Mucosa of descending colon (tissue), 3 donors: ENCODE measurements around the gene FHIT. TPM values are rescaled to one million over a fixed set of nuclear protein-coding genes. Genes with fewer than 3 reads are reported as not detected.

ENCODE experiments used
- ATAC-seq: fragments of 200-7000 bp; cut with Tn5 transposase; one replicate; pipeline ENCODE4 v1.9.1; 2020; ENCODE audit warnings: mild to moderate bottlenecking, moderate library complexity
- DNase-seq, 3 donors: peaks; one replicate each; pipeline ENCODE4 v3.0.0-alpha.2; 2020
- H3K36me3 ChIP-seq: fragments of 200-600 bp; one replicate; pipeline ENCODE4 v1.8.0; 2021; ENCODE audit warnings: low read depth, mild to moderate bottlenecking
- H3K4me1 ChIP-seq: fragments of 200-600 bp; one replicate; pipeline ENCODE4 v1.8.0; 2021; ENCODE audit warnings: low read depth, mild to moderate bottlenecking
- H3K4me3 ChIP-seq: fragments of 200-600 bp; one replicate; pipeline ENCODE4 v1.8.0; 2021; ENCODE audit warnings: mild to moderate bottlenecking
- H3K9me3 ChIP-seq: fragments of 200-600 bp; one replicate; pipeline ENCODE4 v1.8.0; 2021; ENCODE audit warnings: mild to moderate bottlenecking
- CTCF ChIP-seq: fragments of 200-600 bp; IDR thresholded peaks from one replicate; pipeline ENCODE4 v1.8.0; 2022; ENCODE audit warnings: antibody characterized with exemption, mild to moderate bottlenecking
- intact Hi-C, 2 donors: fragments of 100-400 bp; cut with DNase I in 1 of 2; cut with micrococcal nuclease in 1 of 2; formaldehyde crosslinking; loops; one replicate each; pipeline versions ENCODE4 v1.11.0 to v1.11.1; 2022; cut with DNase I, micrococcal nuclease
- total RNA-seq, 3 donors: library from RNA; stranded (reverse); fragmentation: NEBNext Ultra II Directional in 2 of 3; extraction: Animal tissue kit (Norgen Biotek cat#: 25700) in 2 of 3; gene quantifications; one replicate each; pipeline versions ENCODE4 v1.2.1 to v1.2.4, GENCODE V29; 2021 to 2023
- donor health status: DM: no; HTN: no; CAD: no; lungs with moderate emphysema.
- donor health status: DM: no; HTN: no; CAD: no.
- donor health status: DM: no; HTN: yes; CAD: no.

FHIT gene
- total RNA-seq, 3 donors from 2014 or later = 8.9 to 20.7 (median 18.6) TPM

GRCh38 chr3:60574046-60574769 lies 677.0 kb downstream of the FHIT start:
- H3K36me3 ChIP-seq = no peaks in the 10 kb centered on the region
- no peaks in the 10 kb centered on the region for H3K4me1 ChIP-seq
- DNase-seq = no peak
- intact Hi-C loops = no loop called here
- TF ChIP-seq CTCF = no peak
- H3K4me3 ChIP-seq = no peak overlapping the region
- ATAC-seq = no peak
- no peaks in the 10 kb centered on the region for H3K9me3 ChIP-seq

GRCh38 chr3:60573494-60573893 lies 677.8 kb downstream of the FHIT start:
- ATAC-seq (no peak), DNase-seq (no peak)
- no peaks in the 10 kb centered on the region for H3K9me3 ChIP-seq
- H3K36me3 ChIP-seq = no peaks in the 10 kb centered on the region
- no peak overlapping the region for H3K4me3 ChIP-seq
- intact Hi-C loops = no loop called here
- no peak for TF ChIP-seq CTCF
- H3K4me1 ChIP-seq = no peaks in the 10 kb centered on the region

- no peaks in the 10 kb centered on the region for H3K4me1 ChIP-seq
- no peak overlapping the region for H3K4me3 ChIP-seq
- DNase-seq (no peak), ATAC-seq (no peak)
- intact Hi-C loops = no loop called here
- no peaks in the 10 kb centered on the region for H3K36me3 ChIP-seq
- TF ChIP-seq CTCF = no peak
- no peaks in the 10 kb centered on the region for H3K9me3 ChIP-seq
These were observed 679.7 kb downstream of the FHIT start for GRCh38 chr3:60571511-60571910.

- Histone ChIP-seq H3K36me3 (no peaks in the 10 kb centered on the region), H3K9me3 (no peaks in the 10 kb centered on the region), H3K4me1 (no peaks in the 10 kb centered on the region), H3K4me3 (no peak overlapping the region)
- ATAC-seq (no peak), DNase-seq (no peak)
- TF ChIP-seq CTCF = no peak
- intact Hi-C loops = no loop called here
These were observed 694.1 kb downstream of the FHIT start for GRCh38 chr3:60557122-60557521.

- H3K36me3 ChIP-seq = no peaks in the 10 kb centered on the region
- no peaks in the 10 kb centered on the region for H3K4me1 ChIP-seq
- DNase-seq (no peak), ATAC-seq (no peak)
- H3K4me3 ChIP-seq = no peak overlapping the region
- no peak for TF ChIP-seq CTCF
- intact Hi-C loops = no loop called here
- no peaks in the 10 kb centered on the region for H3K9me3 ChIP-seq
These were observed 695.4 kb downstream of the FHIT start for GRCh38 chr3:60555686-60556354.
